HuH-7 (cell line): Measurements from ENCODE around the gene DRAP1.

Experiments
- DNase-seq: peaks from one replicate; pipeline ENCODE4 v3.0.0; 2011; ENCODE audit warnings: low spot score

DRAP1 gene

DNA sequence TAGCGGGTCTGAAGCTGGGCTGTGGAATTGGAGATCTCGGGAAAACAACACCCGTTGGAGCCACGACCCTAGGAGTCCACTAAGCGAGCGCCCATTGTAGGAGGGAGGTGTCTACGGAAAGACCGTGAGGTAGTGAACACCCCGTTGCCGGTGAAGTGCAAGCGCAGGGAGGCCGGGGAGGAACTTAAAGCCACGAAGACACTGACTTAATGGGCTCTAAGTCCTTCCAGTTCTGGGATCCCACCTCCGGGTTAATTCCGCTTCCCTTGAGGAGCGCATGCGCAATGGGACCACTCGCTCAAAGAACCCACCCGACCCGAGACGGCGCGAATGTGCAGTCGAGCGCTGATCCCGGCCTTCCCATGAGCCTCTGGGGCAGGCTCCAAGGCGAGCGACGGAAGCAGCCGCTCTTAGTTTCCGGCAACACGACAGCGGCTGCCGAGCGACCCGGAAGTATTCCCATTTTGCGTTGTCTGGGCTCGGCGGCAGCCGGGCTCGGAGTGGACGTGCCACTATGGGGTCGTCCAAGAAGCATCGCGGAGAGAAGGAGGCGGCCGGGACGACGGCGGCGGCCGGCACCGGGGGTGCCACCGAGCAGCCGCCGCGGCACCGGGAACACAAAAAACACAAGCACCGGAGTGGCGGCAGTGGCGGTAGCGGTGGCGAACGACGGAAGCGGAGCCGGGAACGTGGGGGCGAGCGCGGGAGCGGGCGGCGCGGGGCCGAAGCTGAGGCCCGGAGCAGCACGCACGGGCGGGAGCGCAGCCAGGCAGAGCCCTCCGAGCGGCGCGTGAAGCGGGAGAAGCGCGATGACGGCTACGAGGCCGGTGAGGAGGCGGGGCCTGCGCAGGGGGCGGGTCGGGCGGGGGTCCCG, 42.3 kb downstream of the DRAP1 start, which contains the start of gene SART1:
Gene SART1 (plus strand): TSS at position 468 of the 874 bp plus-strand sequence. CDS start 47 bp downstream, at position 515.
- DNase-seq = peak; percentile 99

DNA sequence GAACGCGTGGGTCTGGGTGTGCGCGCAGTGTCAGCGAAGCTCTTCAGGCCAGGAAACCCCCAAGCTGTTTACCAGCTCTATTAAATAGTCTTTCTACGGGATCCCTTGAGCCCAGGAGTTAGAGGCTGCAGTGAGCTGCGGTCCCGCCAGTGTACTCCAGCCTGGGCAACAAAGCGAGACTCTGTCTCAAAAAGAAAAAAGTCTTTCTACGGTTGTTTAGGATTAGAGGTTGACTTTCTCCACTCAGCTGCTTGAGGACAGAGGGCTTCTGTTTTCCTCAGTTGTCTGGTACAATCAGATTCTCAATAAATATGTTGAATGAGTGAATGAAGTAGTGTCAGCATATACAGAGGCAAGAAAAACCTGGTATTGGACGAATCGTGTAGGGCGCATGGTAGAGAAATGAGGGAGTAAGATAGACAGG, 42.9 kb downstream of the DRAP1 start:
- DNase-seq = no peak

DNA sequence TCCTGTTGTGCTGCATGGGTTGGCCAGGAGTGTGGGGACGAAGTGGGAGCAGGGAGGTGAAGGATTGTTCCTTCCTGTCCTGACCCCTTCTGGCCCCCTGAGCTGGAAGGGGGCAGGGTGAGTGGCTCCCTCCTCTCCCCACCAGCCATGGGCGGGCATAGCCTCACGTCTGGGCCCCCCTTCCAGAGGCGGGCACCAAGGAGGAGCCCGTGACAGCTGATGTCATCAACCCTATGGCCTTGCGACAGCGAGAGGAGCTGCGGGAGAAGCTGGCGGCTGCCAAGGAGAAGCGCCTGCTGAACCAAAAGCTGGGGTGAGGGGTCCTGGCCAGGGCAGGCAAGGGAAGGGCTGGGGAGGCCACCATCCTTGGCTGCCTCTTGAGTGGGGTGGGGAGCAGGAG, 45.7 kb downstream of the DRAP1 start:
- no peak for DNase-seq

DNA sequence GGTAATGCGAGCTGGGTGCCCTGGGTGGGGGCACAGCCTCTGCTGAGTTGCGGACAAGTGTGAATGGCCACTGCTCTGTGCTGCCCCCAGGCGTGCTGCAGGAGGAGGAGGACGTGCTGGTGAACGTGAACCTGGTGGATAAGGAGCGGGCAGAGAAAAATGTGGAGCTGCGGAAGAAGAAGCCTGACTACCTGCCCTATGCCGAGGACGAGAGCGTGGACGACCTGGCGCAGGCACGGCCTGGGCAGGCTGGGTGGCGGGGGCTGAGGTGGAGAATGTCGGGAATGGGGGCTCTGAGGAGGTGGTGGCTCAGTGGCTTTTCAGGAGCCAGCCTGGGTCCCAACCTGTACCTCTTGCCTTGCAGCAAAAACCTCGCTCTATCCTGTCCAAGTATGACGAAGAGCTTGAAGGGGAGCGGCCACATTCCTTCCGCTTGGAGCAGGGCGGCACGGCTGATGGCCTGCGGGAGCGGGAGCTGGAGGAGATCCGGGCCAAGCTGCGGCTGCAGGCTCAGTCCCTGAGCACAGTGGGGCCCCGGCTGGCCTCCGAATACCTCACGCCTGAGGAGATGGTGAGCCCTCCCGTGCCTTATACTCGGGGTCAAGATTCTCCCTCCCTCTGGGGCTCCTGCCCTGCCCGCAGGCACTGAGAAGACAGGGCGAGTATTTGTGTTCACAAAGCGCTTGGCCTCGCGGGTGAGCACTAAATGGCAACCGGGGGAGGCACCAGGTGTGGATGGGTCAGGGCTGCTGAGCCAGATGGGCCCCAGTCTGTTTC, 46.9 kb downstream of the DRAP1 start:
- DNase-seq = no peak

DNA sequence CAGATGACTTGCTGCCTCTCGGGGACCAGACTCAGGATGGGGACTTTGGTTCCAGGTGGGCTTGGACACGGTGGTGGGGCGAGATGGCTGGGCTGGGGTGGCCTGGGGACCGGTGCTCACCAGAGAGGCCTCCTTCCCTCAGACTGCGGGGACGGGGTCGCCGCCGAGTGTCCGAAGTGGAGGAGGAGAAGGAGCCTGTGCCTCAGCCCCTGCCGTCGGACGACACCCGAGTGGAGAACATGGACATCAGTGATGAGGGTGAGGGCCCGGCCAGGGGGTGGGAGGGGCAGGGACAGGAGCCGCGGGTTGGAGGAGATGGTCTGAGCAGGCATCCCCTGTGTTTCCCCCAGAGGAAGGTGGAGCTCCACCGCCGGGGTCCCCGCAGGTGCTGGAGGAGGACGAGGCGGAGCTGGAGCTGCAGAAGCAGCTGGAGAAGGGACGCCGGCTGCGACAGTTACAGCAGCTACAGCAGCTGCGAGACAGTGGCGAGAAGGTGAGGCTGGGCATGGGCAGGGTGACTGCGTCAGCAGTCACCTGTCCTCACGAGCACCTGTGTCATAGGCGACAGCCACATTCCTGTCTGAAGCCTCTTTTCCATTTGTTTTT, 48.2 kb downstream of the DRAP1 start:
- DNase-seq = no peak

DNA sequence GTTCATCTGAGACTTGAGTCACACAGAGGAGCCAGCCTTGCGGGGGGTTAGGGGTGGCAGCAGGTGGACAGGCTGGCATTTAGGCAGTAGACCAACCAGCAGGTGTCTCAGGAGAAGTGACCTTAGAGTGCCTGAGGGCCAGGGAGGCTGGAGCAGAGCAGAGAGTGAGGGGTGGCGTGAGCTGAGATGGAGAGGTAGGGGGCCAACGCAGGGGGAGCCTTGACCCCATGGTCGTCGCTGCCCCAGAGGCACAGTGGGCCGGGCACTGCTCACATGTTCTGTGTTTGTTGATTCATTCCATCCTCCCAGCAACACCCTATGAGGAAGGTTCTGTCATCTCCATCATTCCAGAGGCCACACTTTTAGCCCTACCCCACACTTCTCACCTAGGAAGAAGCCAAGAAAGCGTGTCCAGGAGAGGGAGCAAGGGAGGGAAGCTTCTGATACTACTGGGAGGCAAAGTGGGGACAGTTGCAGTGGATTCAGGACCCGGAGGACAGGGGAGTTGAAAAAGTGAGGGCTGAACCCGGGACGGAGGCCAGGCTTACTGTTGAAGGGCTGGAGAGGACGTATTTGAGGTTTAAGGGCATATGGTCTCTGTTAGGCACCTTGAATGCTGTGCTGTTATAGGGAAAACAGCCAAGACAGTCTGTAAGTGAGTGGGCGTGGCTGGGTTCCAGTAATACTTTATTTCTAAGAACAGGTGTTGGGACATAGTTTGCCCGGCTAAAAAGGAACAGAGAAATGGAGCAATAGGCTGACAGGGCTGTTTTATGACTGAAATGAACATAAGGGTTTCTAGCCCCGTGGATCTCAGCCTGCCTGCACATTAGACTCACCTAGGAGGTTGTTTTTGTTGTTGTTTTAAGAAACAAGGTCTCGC, 49.6 kb downstream of the DRAP1 start:
- DNase-seq = no peak
